ENCODE data around the gene RHOBTB1. TPM values are rescaled to one million over a fixed set of nuclear protein-coding genes. Genes with fewer than 3 reads are reported as not detected.
"Not testable (repeated sequence)": the region's sequence is repeated elsewhere in the genome, so short reads cannot be mapped to it uniquely, and the experiment has no call there.

RHOBTB1 gene
- total RNA-seq, 1 donor from 2014 or later, result not detected

DNA sequence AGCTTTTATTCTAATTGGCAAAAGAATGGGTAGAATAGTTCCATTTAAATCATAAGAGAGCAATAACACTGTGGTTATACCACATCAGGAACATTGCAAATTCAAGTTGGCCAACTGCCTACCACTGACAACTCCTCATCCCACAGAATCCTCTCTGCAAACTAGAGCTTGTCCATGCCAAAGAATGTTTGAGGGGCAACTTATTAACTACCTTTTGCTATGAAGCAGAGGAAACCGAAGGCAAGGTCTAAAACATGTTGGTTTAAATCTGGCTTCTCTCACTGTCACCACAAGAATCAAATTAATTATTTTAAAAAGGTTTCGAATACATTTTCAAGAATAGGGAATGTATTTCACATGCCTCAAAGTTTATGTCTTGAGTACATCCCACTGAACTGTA lies 36.0 kb downstream of the RHOBTB1 start:
- intact Hi-C loops (cut with micrococcal nuclease), result no loop called here

DNA sequence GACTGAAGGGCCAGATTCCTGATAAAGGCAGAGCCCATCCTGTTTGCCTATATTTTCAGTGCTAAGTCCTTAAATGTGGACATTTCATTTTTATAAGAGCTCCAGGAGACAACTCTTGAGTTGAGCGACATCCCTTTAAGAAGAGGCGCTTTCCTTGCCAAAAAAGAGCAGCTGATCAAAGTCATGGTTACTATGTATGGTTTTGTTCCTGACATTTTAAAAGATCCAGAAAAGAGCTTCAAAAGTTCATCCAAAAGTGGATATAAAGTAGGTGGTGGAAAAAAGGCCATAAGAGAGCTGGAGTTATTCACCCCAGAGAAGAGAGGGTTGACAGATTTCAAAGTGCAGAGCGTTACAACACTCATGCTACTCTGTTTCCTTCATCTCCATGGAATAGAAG lies 36.7 kb downstream of the RHOBTB1 start:
- intact Hi-C loops (cut with micrococcal nuclease), result no loop called here

DNA sequence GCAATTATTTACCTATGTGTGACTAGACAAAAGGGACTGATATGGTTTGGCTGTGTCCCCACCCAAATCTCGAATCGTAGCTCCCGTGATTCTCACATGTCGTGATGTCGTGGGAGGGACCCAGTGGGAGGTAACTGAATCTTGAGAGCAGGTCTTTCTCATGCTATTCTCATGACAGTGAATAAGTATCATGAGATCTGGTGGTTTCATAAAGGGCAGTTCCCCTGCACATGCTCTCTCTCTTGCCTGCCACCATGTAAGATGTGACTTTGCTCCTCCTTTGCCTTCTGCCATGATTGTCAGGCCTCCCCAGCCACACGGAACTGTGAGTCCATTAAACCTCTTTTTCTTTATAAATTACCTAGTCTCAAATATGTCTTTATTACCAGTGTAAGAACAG lies 37.2 kb downstream of the RHOBTB1 start:
- intact Hi-C loops (cut with micrococcal nuclease), result not testable (repeated sequence)

DNA sequence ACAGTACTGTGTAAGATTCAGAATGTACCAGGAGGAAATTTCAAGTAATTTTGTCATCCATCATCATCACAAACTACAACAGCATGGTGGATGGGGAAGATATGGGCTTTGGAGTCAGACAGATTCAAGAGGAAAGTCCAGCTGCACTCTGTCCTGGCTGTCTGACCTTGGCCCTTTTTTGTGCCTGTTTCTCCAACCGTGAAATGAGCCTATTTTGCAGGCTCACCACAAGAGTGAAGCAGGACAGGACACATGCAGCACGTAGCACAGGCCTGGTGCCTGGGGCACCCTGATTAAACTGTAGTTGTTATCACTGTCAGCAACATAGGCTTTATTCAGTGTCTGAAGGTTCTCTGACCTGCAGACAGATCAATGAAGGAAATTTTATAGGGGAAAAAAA lies 37.6 kb downstream of the RHOBTB1 start:
- intact Hi-C loops (cut with micrococcal nuclease), result no loop called here

DNA sequence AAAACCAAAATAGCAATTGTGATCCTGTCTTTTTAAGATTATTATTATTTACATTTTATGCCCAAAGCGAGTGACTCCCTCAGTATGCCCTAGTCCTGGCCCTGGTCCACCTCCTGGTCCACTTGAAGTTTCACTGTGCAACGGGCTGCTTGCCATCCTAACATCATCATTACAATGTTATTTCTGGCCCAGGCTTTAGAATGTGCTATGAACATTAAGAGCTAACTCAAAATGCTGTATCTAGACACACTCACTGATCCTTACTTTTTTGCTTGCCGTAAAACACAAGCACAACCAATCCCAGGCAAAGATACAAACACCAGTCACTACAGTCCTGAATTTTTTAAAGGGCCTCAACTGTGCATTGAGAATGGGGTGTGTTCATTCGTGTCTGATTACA lies 38.4 kb downstream of the RHOBTB1 start:
- intact Hi-C loops (cut with micrococcal nuclease), result no loop called here

DNA sequence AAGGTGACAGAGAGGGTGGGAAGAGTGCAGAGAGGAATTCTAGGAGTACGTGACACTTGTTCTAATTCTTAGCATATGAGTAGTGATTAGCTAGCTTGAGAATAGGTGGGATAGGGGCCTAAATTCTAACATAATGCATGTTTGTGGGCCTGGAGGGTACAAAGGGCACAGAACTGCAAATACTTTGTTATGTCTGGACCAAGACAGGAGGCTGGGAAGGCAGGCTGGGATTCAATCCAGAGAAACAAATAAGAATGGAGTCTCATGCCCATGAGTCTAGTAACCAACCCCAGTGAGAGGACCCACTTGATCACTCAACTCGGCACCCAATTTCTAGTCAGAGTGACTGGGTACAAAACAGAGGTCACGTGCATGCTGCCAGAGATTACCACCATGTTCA lies 40.9 kb downstream of the RHOBTB1 start:
- intact Hi-C loops (cut with micrococcal nuclease), result no loop called here

DNA sequence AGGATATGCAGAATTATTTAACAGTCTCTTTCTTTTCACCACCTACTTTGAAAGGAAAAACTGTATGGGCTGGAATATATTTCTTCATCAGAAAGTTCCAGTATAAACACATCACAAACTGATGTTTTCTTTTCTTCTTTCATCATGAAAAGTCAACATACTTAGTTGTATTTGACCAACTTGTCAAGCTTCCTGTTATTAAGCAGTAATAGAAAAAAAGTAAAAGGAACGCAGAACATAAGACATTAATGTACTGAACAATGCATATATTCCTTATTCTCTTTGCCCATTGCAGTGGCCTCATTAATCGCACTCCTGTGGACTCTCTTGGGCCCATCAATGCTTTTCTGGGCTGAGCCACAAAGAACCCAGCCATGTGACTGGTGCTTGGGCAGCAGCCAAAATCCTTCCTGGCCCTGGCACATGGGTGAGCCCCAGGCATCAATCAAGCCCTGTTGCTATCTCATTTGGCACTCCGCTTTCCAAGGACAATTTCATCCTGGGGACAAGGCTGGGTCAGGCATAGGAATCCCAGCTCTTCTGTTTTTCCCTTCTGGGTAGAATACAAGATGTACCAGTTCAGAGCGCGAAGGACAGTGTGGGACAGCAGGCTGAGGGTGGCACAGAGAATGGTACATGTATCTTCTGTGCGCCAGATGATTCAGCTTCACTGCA lies 42.3 kb downstream of the RHOBTB1 start:
- intact Hi-C loops (cut with micrococcal nuclease), result no loop called here

DNA sequence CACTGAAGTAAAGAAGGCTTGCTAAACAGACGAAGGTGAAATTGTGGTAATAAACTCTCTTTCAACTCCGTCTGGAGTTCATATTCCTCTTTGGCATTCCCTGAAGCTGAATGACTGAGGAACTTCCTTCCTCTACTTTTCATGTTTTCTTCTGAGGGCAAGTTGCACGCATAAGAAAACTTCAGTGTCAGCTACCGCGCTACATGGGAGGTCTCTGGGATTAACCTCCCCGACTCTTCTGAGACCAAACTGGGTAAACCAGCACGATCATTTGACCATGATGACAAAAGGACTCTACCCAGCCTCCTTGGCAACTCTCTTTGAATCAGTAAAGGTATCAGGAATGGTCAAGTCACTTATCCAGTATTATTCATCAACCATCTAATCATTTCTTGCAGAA lies 44.7 kb downstream of the RHOBTB1 start:
- intact Hi-C loops (cut with micrococcal nuclease), result no loop called here

DNA sequence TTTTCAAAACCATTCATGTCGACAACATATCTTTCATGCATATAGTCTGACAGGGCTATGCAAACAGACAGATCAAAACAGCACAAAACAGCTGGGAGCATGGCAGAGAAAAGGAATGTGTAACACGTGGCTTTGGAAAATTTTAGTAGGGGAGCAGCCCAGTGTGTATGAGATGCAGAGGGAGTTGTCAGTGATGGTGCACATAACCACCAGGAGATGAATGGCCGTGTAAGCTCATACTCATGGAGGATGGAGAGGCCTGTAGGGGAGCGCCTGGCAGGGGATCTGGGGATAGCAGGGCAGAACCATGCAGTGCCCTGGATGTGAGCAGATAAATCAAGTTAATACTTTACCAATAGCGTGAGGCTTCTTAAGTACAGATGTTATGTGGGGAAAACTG lies 45.7 kb downstream of the RHOBTB1 start:
- intact Hi-C loops (cut with micrococcal nuclease), result no loop called here

DNA sequence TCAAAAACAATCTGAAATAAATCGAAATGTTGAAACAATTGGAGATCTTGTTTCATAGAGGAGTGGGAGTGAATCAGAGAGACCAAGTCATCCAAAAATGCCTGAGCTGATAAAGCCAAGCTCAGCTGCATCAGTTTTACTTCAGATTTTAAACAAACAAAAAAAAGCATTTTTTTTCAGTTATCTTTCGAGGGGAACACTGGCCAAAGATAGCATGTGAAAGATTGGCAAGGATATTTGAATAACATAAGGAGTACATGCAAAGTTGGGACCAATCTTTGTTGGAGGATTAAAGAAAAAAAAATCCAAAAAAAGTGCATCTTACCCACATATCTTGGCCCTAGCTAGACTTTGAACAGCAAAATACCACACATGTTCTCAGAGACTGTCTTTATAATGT lies 47.2 kb downstream of the RHOBTB1 start:
- intact Hi-C loops (cut with micrococcal nuclease), result no loop called here

DNA sequence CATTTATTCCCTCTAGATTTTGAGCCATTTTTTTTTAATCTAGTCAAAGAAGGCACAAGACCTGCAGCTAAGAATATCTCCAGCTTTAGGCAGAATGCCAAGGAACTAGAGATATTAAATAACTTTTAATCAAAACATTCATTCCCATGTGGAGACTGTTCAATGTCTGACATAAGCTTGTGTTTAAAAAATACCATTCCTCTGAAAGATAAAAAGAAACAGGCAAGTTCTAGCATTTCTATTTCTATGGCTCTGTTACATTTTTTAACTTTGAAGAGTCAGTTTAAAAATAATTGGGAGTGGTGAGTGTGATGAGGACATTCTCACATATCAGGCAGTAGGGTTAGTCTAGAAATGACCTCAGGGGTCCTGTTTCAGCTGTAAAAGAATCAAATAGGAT lies 48.0 kb downstream of the RHOBTB1 start:
- intact Hi-C loops (cut with micrococcal nuclease), result no loop called here

DNA sequence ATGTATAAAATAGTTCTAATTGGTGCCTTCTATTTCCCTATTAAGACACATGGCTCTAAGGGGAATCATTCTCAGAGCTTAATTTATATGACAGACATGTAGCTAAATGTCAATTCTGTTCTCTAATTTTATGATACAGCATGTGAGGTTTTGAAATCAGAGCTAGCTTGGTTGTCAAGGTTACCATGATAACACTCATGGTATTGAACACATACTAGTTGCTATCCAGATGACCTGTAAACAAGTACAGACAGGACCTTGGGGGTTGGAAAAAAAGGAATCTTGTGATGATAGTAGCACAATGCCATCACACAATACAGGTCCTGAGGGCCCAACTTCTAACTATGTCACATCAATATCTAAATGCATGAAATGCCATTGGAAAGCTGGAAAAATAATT lies 49.2 kb downstream of the RHOBTB1 start:
- intact Hi-C loops (cut with micrococcal nuclease), result no loop called here

DNA sequence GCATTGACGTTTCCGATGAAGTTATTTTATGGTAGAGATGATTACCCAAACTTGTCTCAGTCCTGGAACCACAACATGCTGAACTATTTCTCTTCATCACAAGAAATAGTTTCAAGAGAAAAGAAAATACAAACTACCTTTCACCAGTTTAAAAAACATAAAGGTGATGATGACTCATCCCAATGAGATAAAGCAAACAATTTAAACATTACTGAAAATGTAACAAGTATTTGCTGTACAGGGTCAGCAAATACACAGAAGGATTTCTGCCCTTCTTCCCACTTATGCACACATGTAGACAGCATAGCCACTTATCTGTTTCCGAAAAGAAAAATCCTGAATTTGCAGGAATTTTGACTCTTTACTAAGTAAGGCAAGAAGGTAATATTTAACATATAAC lies 50.8 kb downstream of the RHOBTB1 start:
- intact Hi-C loops (cut with micrococcal nuclease), result no loop called here

DNA sequence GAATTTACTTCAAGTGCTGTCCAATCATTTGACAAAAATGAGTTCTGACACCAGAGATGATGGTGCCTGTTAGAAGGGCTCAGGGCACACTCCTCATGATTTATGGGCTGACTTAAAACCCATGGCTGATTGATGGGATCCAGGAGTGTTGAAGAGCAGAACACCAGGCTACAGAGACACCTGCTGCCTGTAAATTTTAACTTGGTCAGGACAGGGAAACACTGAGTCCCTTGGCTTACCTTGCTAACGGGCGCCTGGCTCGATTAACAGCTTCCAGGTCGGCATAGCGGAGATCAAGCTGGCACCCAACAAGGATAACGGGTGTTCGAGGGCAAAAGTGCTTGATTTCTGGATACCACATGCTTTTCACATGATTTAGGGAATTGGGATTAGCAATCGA lies 51.4 kb downstream of the RHOBTB1 start:
- intact Hi-C loops (cut with micrococcal nuclease), result no loop called here

DNA sequence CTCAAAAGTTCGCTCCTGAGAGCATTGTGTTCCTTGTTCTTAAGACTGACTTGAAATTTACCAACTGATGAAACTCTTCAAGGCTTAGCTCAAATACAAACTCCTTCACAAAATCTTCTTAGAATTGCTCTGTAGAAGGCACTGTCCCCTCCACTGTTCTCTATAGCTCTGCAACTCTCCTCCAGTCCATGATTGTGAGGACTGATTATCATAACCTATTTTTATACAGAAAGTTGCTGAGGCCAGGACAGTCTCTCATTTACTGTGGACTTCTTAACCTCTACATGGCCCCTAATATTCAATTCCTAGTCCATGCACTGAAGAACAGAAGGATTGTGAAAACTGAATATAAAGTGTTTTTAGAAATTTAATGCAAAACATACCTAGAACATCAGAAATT lies 53.2 kb downstream of the RHOBTB1 start:
- intact Hi-C loops (cut with micrococcal nuclease), result no loop called here

DNA sequence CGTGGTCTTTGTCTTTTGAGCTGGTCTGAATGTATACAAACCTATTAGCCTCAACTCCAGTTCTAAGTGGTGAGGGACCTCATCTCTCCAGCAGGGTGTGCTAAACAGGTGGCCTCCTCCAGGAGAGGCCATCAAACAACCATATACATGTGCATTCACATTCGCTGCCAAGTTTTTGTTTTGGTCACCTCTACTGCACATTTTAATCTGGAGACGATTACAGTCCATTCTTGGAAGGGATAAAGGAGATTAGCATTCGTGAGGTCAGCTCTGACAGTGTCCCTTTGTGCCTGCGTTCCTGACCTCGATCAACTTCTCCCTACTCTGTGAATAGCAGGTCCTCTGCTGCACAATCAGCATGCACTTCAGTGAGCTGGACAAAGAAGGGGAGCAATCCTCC lies 60.8 kb downstream of the RHOBTB1 start:
- intact Hi-C loops (cut with micrococcal nuclease), result loop anchor here (1.0 kb wide), 1 partner anchor 81 kb away; no protein-coding TSS in a partner anchor

DNA sequence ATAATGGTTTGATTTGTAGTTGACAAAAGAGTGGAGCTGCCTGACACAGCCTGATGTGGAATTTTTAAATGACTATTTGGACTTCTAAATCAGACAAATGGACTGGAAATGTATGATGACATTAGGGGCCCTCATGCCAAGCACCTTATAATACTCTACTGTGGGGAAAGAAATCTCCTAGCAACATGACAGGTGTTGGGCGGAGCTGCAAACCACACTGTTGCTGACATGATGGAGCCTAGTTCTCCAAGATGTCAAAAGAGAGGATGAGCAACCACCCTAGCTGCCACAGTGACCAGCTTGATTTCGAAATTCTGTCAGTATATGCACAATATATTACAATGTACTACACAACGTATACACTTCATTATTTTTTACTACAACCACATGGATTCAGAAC lies 65.8 kb downstream of the RHOBTB1 start:
- intact Hi-C loops (cut with micrococcal nuclease), result no loop called here

DNA sequence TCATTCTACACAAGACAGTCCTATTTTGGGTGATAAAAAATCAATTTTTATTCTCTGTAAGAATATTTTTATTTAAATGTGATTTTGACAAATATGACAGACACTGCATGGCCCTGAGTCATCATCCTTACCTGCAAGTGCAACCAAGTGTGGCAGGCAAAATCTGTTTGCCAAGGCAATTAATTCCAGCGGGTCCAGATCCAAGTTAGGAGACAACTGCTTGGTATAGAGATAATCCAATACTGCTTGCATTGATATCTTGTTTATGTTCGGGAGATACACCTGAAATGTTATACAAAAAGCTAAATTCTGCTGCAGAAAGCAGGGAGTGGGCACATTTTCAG lies 66.2 kb downstream of the RHOBTB1 start:
- intact Hi-C loops (cut with micrococcal nuclease), result no loop called here

DNA sequence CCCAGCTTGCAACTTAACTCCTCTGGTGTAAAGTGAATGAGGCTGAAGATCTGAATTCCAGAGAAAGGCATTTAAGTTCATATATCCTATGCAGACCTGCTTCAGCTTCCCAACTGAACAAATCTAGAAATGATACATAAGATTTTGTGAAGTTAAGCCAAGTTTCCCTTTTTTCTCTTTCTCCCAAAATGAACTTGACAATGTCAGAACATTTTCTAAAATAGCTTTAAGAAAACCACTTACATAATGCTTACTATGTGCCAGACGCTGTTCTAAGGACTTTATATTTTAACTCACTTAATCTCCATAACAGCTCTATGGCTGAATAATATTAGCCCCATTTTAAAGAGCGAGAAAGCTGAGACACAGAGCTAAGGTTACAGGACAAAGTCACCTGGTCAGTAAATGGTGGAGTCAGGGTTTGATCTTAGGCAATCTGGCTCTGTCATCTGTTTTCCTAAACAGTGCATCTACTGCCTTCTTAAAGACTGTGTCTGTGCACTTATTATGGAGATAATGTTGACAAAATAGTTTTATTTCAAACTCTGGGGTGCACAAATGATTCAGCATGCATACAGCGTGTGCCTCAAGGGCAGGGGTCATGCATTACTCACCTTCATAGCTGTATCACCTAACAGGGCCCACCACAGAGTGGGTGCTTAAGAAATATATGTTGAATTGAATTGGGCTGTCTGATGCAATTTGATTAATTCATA lies 66.8 kb downstream of the RHOBTB1 start:
- intact Hi-C loops (cut with micrococcal nuclease), result no loop called here

DNA sequence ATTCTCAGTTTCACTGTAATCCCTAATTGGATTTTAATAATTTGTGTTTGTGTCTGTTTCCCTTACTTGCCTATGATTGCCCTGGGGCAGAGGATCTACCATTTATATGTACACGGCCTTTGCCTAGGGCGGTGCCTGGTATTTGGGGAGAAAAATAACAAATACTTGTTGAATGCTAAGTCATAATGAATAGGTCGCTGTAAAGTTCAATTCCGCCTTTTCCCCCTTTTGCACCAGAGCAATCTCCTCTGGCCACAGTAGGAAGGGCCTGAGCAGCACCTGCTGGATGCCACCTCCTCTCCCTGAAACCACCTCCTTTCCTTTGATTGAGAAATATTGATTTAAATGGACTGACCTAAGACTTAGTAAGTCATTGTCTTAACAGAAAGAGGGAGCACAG lies 70.2 kb downstream of the RHOBTB1 start:
- intact Hi-C loops (cut with micrococcal nuclease), result no loop called here

DNA sequence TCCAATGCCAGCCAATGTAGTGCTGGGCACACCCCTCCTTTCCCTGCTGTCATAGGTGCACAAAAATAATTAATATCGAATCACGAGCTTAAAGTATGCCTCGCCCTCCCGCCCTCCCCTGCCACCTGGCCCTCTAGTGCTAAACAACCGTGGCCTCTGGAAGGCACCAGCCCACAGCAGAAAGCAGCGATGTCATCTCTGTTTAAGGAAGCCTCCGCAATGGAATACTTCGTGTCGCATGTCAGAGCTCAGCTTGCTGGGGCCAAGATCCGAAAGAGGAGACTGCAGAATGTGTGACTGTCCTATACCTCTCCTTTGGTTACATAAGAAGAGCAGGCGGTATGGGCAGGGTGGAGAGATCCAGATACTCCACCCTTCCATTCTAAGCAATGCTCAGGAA lies 71.5 kb downstream of the RHOBTB1 start:
- intact Hi-C loops (cut with micrococcal nuclease), result no loop called here

DNA sequence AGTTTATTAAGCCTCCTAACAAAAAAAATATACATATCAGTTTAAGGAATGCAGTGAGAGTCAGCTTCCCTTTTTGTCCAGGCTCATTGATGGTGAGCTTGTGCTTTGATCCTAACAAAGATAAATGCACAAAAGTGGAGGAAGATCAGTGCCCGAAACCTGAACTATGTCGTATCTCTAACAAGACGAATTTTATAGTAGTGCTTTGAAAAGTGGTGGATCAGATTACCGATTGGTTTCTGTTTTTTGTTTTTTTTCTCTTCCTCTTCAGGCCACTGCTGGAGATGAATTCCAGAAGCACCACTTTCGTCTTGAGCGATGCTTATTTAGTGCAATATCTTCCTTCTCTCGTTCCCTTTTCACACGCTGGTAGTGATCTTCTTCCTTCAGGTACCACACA lies 72.8 kb downstream of the RHOBTB1 start:
- intact Hi-C loops (cut with micrococcal nuclease), result no loop called here

DNA sequence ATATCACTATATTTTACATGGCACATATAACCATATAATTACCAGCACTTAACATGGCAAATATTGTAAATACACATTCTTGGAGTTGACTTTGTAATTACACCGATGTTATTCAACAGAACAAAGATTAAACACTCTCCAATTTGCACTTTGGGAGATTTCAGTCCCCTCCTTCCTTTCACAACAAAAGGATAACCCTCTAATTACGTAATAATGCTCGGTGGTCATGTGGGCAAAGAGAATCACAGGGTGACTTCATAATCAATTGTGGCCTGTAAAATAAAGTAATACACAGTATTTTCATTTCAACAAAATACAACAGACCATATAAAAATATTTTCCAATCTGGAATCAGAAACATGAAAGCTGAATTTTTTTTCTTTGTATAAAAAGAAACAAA lies 73.2 kb downstream of the RHOBTB1 start:
- intact Hi-C loops (cut with micrococcal nuclease), result no loop called here

DNA sequence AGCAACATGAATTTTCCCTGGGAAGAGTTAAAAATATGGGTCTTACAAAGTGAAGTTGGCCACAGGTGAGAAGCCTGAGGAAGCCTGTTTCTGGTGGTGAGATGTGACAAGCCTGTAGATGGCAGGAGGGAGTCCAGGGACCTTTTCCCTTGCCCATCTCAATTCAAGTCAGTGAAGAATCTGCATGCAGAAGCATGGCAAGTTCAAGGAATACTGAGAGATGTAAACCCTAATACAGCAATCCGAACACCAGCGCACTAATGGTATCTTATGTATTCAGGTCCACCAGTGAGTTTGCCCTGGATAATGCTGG lies 73.6 kb downstream of the RHOBTB1 start:
- intact Hi-C loops (cut with micrococcal nuclease), result no loop called here

Data from T-helper 1 cell treated with Interleukin-12 subunit alpha and Interleukin-12 subunit beta and Interleukin-4 antibody, amounts not matched to agents 30 ng/mL and 1 ng/mL, for 36 hours (primary cell).